Fibroblast of gingiva (primary cell): ENCODE data around the gene RHOXF2.
"Not testable (repeated sequence)": the region's sequence is repeated elsewhere in the genome, so short reads cannot be mapped to it uniquely, and the experiment has no call there.

Experiments used
- DNase-seq: peaks from one replicate; pipeline ENCODE4 v3.0.0-alpha.2; 2011; ENCODE audit warnings: low read depth

Gene RHOXF2

GRCh38 chrX:120158313-120158712, at the start of gene RHOXF2:
Gene RHOXF2 (plus strand): TSS chrX:120158613. CDS start chrX:120158751, 138 bp downstream.
- not testable (repeated sequence) for DNase-seq

GRCh38 chrX:120109378-120109777, 49.0 kb upstream of the RHOXF2 start:
- no peak for DNase-seq

GRCh38 chrX:120111611-120112010, 46.8 kb upstream of the RHOXF2 start:
- DNase-seq = peak; percentile 0

- DNase-seq = no peak
Observed at GRCh38 chrX:120115438-120115963, 42.9 kb upstream of the RHOXF2 start, which contains the start of gene RHOXF1. Gene RHOXF1 (minus strand): TSS chrX:120115913. CDS start chrX:120115862, 51 bp downstream.

- DNase-seq = peak; percentile 44
Observed at GRCh38 chrX:120120223-120120622, 38.2 kb upstream of the RHOXF2 start.

GRCh38 chrX:120125444-120125843, 33.0 kb upstream of the RHOXF2 start:
- DNase-seq = no peak

GRCh38 chrX:120128306-120128846, 30.0 kb upstream of the RHOXF2 start:
- DNase-seq = not testable (repeated sequence)

- DNase-seq = no peak
Observed at GRCh38 chrX:120136128-120136527, 22.3 kb upstream of the RHOXF2 start.

GRCh38 chrX:120136840-120137239, 21.6 kb upstream of the RHOXF2 start:
- DNase-seq = no peak

- no peak for DNase-seq
Observed at GRCh38 chrX:120137439-120137838, 21.0 kb upstream of the RHOXF2 start.

GRCh38 chrX:120140293-120140981, 18.0 kb upstream of the RHOXF2 start:
- DNase-seq = no peak

GRCh38 chrX:120144178-120144844, 14.1 kb upstream of the RHOXF2 start:
- no peak for DNase-seq

- no peak for DNase-seq
Observed at GRCh38 chrX:120145295-120145925, 13.0 kb upstream of the RHOXF2 start.

- not testable (repeated sequence) for DNase-seq
Observed at GRCh38 chrX:120146323-120146722, 12.1 kb upstream of the RHOXF2 start.

- DNase-seq = no peak
Observed at GRCh38 chrX:120147537-120147936, 10.9 kb upstream of the RHOXF2 start.

- DNase-seq = not testable (repeated sequence)
Observed at GRCh38 chrX:120150109-120150744, 8.2 kb upstream of the RHOXF2 start.

GRCh38 chrX:120159086-120159485, 673 bp downstream of the RHOXF2 start:
- not testable (repeated sequence) for DNase-seq

GRCh38 chrX:120193254-120193653, 34.8 kb downstream of the RHOXF2 start:
- DNase-seq = not testable (repeated sequence)

- not testable (repeated sequence) for DNase-seq
Observed at GRCh38 chrX:120193720-120194119, 35.3 kb downstream of the RHOXF2 start.

GRCh38 chrX:120195786-120196185, 37.4 kb downstream of the RHOXF2 start:
- not testable (repeated sequence) for DNase-seq

GRCh38 chrX:120196626-120197283, 38.3 kb downstream of the RHOXF2 start:
- not testable (repeated sequence) for DNase-seq
